Measurements from ENCODE around the gene BID.

Gene BID

GRCh38 chr22:17803609-17804270 is 29.5 kb upstream of the BID start:
- DNase-seq (ENCODE audit: low spot score): no peak

- no peak for DNase-seq (ENCODE audit: low spot score)
These were observed 28.6 kb upstream of the BID start for GRCh38 chr22:17802822-17803221.

GRCh38 chr22:17802411-17802810 is 28.1 kb upstream of the BID start:
- no peak for DNase-seq (ENCODE audit: low spot score)

- DNase-seq (ENCODE audit: low spot score): no peak
These were observed 23.7 kb upstream of the BID start for GRCh38 chr22:17797721-17798559.

GRCh38 chr22:17796695-17797094 is 22.4 kb upstream of the BID start:
- no peak for DNase-seq (ENCODE audit: low spot score)

GRCh38 chr22:17795661-17796548 is 21.6 kb upstream of the BID start:
- DNase-seq (ENCODE audit: low spot score): no peak

GRCh38 chr22:17794726-17795542 is 20.7 kb upstream of the BID start:
- DNase-seq (ENCODE audit: low spot score): no peak

GRCh38 chr22:17792854-17793434 is 18.7 kb upstream of the BID start:
- DNase-seq (ENCODE audit: low spot score): no peak

- DNase-seq (ENCODE audit: low spot score): no peak
These were observed 18.0 kb upstream of the BID start for GRCh38 chr22:17792299-17792698.

- no peak for DNase-seq (ENCODE audit: low spot score)
These were observed 16.9 kb upstream of the BID start for GRCh38 chr22:17791196-17791595.

- DNase-seq (ENCODE audit: low spot score): no peak
These were observed 15.3 kb upstream of the BID start for GRCh38 chr22:17789379-17790200.

GRCh38 chr22:17788528-17789378 is 14.5 kb upstream of the BID start:
- DNase-seq (ENCODE audit: low spot score): no peak

GRCh38 chr22:17787716-17788330 is 13.6 kb upstream of the BID start:
- no peak for DNase-seq (ENCODE audit: low spot score)

- no peak for DNase-seq (ENCODE audit: low spot score)
These were observed 13.0 kb upstream of the BID start for GRCh38 chr22:17787241-17787640.

- DNase-seq (ENCODE audit: low spot score): peak; percentile 49
These were observed 12.3 kb upstream of the BID start for GRCh38 chr22:17786435-17787161.

- peak; percentile 53 for DNase-seq (ENCODE audit: low spot score)
These were observed 11.2 kb upstream of the BID start for GRCh38 chr22:17785185-17786184.

GRCh38 chr22:17784776-17785175 is 10.5 kb upstream of the BID start:
- DNase-seq (ENCODE audit: low spot score): no peak
